WTC11 (cell line): ENCODE measurements around the gene SLC25A28. TPM values are rescaled to one million over a fixed set of nuclear protein-coding genes. Genes with fewer than 3 reads are reported as not detected.

Source experiments
- ATAC-seq: fragments of 200-7000 bp; cut with Tn5 transposase; 2 replicates; pipeline ENCODE4 v1.10.0; 2021; ENCODE audit warnings: mild to moderate bottlenecking, moderate library complexity
- CTCF ChIA-PET: fragments of 300-600 bp; sonication (Branson Sonifier 250); formaldehyde crosslinking; loops from one replicate; lab custom pipeline; 2021; ENCODE audit warnings: antibody characterized with exemption; lab: Charles Lee
- POLR2A ChIA-PET: fragments of 350-600 bp; sonication (Branson Sonifier 250); formaldehyde crosslinking; loops from one replicate; lab custom pipeline; 2021; ENCODE audit warnings: antibody characterized with exemption; lab: Charles Lee
- DNase-seq: peaks from one replicate; pipeline ENCODE4 v3.0.0; 2021; ENCODE audit warnings: low spot score
- H3K27ac Mint-ChIP-seq: 2 replicates; pipeline ENCODE4 v1.8.0; 2021; ENCODE audit warnings: mixed read lengths
- H3K27me3 Mint-ChIP-seq: 2 replicates; pipeline ENCODE4 v1.8.0; 2021; ENCODE audit warnings: low read depth, mild to moderate bottlenecking, moderate library complexity, mixed read lengths
- H3K36me3 Mint-ChIP-seq: 2 replicates; pipeline ENCODE4 v1.8.0; 2021; ENCODE audit warnings: mixed read lengths
- H3K4me1 Mint-ChIP-seq: 2 replicates; pipeline ENCODE4 v1.8.0; 2022; ENCODE audit warnings: mixed read lengths
- H3K4me3 Mint-ChIP-seq: 2 replicates; pipeline ENCODE4 v1.8.0; 2021; ENCODE audit warnings: mild to moderate bottlenecking, moderate library complexity, mixed read lengths
- H3K9me3 Mint-ChIP-seq: 2 replicates; pipeline ENCODE4 v1.8.0; 2021; ENCODE audit warnings: mixed read lengths
- JAZF1 ChIP-seq: fragments of 250-450 bp; sonication (Bioruptor Pico); IDR thresholded peaks from 2 replicates; pipeline ENCODE4 v1.9.0; 2021; ENCODE audit warnings: moderate library complexity, mild to moderate bottlenecking, inconsistent platforms
- TCF7 ChIP-seq: sonication (generic); formaldehyde crosslinking; IDR thresholded peaks from 2 replicates; pipeline ENCODE4 v1.8.0; 2022; ENCODE audit warnings: mild to moderate bottlenecking, low read depth, missing genetic modification reagents, moderate library complexity
- TEAD1 ChIP-seq: sonication (generic); formaldehyde crosslinking; IDR thresholded peaks from 2 replicates; pipeline ENCODE4 v1.8.0; 2022; ENCODE audit warnings: mild to moderate bottlenecking, missing genetic modification reagents
- ZNF121 ChIP-seq: sonication (generic); formaldehyde crosslinking; IDR thresholded peaks from 2 replicates; pipeline ENCODE4 v1.8.0; 2023; ENCODE audit warnings: missing genetic modification reagents
- ZNF219 ChIP-seq: sonication (generic); formaldehyde crosslinking; IDR thresholded peaks from 2 replicates; pipeline ENCODE4 v1.8.0; 2023; ENCODE audit warnings: missing genetic modification reagents, mild to moderate bottlenecking, borderline replicate concordance
- ZNF396 ChIP-seq: fragments of 250-450 bp; sonication (Bioruptor Pico); IDR thresholded peaks from 2 replicates; pipeline ENCODE4 v1.8.0; 2021; ENCODE audit warnings: mild to moderate bottlenecking, moderate library complexity, borderline replicate concordance
- total RNA-seq: library from RNA; stranded (reverse); gene quantifications from 3 replicates; pipeline ENCODE4 v1.2.3, GENCODE V29; 2021
- TF ChIP-seq, protein P1 (sequence below): fragments of 250-450 bp; sonication (Bioruptor Pico); IDR thresholded peaks from 2 replicates; pipeline ENCODE4 v1.9.0; 2021; ENCODE audit warnings: moderate library complexity, mild to moderate bottlenecking, inconsistent platforms, borderline replicate concordance
- TF ChIP-seq, protein P2 (sequence below): sonication (generic); formaldehyde crosslinking; conservative IDR thresholded peaks from 2 replicates; pipeline ENCODE4 v1.8.1; 2023; ENCODE audit warnings: mild to moderate bottlenecking, low read depth, missing genetic modification reagents, moderate library complexity

Gene SLC25A28
- total RNA-seq, 1 experiment from 2014 or later, result 18.2 TPM

DNA sequence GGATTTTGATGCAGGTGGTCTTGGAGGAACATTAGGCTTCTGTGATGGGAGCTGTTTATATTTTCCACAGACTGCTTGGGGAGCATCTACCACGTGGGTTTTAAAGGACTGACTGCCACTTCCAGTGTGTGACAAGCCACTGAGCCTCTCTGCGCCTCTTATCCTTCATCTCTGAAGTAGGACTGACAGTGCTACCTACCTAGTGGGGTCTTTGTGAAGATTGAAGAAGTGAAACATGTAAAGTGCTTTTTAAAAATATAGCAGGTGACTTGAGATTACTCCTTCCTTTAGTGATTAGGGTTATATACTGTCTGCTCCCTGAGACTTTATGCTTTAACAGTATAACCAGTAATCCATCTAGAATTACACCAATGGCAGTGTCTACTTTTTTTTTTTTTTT is 57.6 kb downstream of the SLC25A28 start:
- Mint-ChIP-seq H3K36me3 (no peaks in the 10 kb centered on the region), H3K27me3 (no peaks in the 10 kb centered on the region)

More for the DNA sequence above, 57.6 kb downstream of the SLC25A28 start:
- H3K4me3 Mint-ChIP-seq, result no peak overlapping the region
- ATAC-seq, result no peak
- peaks cover 5% of the 10 kb centered on the region for H3K4me1 Mint-ChIP-seq
- CTCF ChIA-PET, result interaction anchor here (6.2 kb wide), 1 partner anchor 50 kb away, joined by 78 read pairs; no protein-coding TSS in a partner anchor
- TF ChIP-seq ZNF396 (no peak), ZNF121 (CRISPR knock-in tag) (no peak), JAZF1 (CRISPR knock-in tag) (no peak), TEAD1 (CRISPR knock-in tag) (no peak), TCF7 (CRISPR knock-in tag) (no peak), ZNF219 (CRISPR knock-in tag) (no peak)
- TF ChIP-seq, protein P1, sequence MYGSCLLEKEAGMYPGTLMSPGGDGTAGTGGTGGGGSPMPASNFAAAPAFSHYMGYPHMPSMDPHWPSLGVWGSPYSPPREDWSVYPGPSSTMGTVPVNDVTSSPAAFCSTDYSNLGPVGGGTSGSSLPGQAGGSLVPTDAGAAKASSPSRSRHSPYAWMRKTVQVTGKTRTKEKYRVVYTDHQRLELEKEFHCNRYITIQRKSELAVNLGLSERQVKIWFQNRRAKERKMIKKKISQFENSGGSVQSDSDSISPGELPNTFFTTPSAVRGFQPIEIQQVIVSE (CRISPR knock-in tag), result no peak
- TF ChIP-seq, protein P2, sequence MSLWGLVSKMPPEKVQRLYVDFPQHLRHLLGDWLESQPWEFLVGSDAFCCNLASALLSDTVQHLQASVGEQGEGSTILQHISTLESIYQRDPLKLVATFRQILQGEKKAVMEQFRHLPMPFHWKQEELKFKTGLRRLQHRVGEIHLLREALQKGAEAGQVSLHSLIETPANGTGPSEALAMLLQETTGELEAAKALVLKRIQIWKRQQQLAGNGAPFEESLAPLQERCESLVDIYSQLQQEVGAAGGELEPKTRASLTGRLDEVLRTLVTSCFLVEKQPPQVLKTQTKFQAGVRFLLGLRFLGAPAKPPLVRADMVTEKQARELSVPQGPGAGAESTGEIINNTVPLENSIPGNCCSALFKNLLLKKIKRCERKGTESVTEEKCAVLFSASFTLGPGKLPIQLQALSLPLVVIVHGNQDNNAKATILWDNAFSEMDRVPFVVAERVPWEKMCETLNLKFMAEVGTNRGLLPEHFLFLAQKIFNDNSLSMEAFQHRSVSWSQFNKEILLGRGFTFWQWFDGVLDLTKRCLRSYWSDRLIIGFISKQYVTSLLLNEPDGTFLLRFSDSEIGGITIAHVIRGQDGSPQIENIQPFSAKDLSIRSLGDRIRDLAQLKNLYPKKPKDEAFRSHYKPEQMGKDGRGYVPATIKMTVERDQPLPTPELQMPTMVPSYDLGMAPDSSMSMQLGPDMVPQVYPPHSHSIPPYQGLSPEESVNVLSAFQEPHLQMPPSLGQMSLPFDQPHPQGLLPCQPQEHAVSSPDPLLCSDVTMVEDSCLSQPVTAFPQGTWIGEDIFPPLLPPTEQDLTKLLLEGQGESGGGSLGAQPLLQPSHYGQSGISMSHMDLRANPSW (CRISPR knock-in tag), result no peak
- TF ChIP-seq, all 79 proteins: peak for 0
- POLR2A ChIA-PET, result no interaction called here
- Mint-ChIP-seq H3K9me3 (no peaks in the 10 kb centered on the region), H3K27ac (no peak overlapping the region)
- DNase-seq, result no peak

Other genes with a start within 250 kb of the SLC25A28 start
- 52.9 to 56.8 TPM (median 54.8 TPM) in 3 replicates for gene GOT1, start 189.8 kb downstream of the SLC25A28 start, total RNA-seq
- gene NKX2-3, start 87.5 kb downstream of the SLC25A28 start, total RNA-seq, result not detected in 3 replicates
- gene ENTPD7, start 39.1 kb upstream of the SLC25A28 start, total RNA-seq, result 10.2 to 11.4 TPM (median 11.2 TPM) in 3 replicates
- gene COX15, start 111.7 kb upstream of the SLC25A28 start, total RNA-seq, result 39.9 to 41.4 TPM (median 40.4 TPM) in 3 replicates
- 25.8 to 28.6 TPM (median 27.7 TPM) in 3 replicates for gene CUTC, start 111.8 kb upstream of the SLC25A28 start, total RNA-seq
- gene ABCC2, start 162.2 kb upstream of the SLC25A28 start, total RNA-seq, result 0.53 to 0.87 TPM (median 0.57 TPM) in 3 replicates